CD4-positive, alpha-beta T cell treated with Interleukin-6 at 100 ng/mL for 8 hours (primary cell): Measurements from ENCODE around the gene RNF157.

Experiments used
- DNase-seq: peaks from one replicate; pipeline ENCODE4 v3.0.0-alpha.2; 2020; ENCODE audit warnings: mixed read lengths, low spot score

The RNF157 gene

GRCh38 chr17:76157759-76158158, 82.5 kb downstream of the RNF157 start:
- no peak for DNase-seq

- no peak for DNase-seq
Measured at GRCh38 chr17:76156662-76156991, 83.7 kb downstream of the RNF157 start.

GRCh38 chr17:76155988-76156661, 84.2 kb downstream of the RNF157 start:
- DNase-seq: no peak

GRCh38 chr17:76154936-76155845, 85.1 kb downstream of the RNF157 start:
- no peak for DNase-seq

- no peak for DNase-seq
Measured at GRCh38 chr17:76154292-76154691, 86.0 kb downstream of the RNF157 start.

- DNase-seq: no peak
Measured at GRCh38 chr17:76153640-76154039, 86.7 kb downstream of the RNF157 start.

- no peak for DNase-seq
Measured at GRCh38 chr17:76153202-76153601, 87.1 kb downstream of the RNF157 start.

- no peak for DNase-seq
Measured at GRCh38 chr17:76152591-76152990, 87.7 kb downstream of the RNF157 start.

GRCh38 chr17:76151896-76152454, 88.3 kb downstream of the RNF157 start:
- peak; percentile 62 for DNase-seq

GRCh38 chr17:76150712-76151622, 89.3 kb downstream of the RNF157 start:
- DNase-seq: no peak

GRCh38 chr17:76149214-76149613, 91.1 kb downstream of the RNF157 start:
- DNase-seq: no peak

GRCh38 chr17:76148015-76148326, 92.3 kb downstream of the RNF157 start:
- no peak for DNase-seq

- no peak for DNase-seq
Measured at GRCh38 chr17:76147211-76148014, 92.9 kb downstream of the RNF157 start.

GRCh38 chr17:76146053-76146851, 94.0 kb downstream of the RNF157 start:
- no peak for DNase-seq

- peak; percentile 63 for DNase-seq
Measured at GRCh38 chr17:76145231-76146052, 94.9 kb downstream of the RNF157 start.

- no peak for DNase-seq
Measured at GRCh38 chr17:76142585-76143041, 97.7 kb downstream of the RNF157 start.

GRCh38 chr17:76142039-76142584, 98.2 kb downstream of the RNF157 start:
- DNase-seq: no peak

GRCh38 chr17:76141212-76142038, 98.9 kb downstream of the RNF157 start, which contains the start of gene FOXJ1:
Gene FOXJ1 (minus strand): TSS chr17:76141245. CDS start chr17:76140395, 850 bp downstream.
- peak; percentile 90 for DNase-seq
